D721Med (cell line): ENCODE results near the gene EXOSC1.
"Not testable (repeated sequence)": the region's sequence is repeated elsewhere in the genome, so short reads cannot be mapped to it uniquely, and the experiment has no call there.

Experiments
- DNase-seq: peaks from one replicate; pipeline ENCODE4 v3.0.0; 2011; ENCODE audit warnings: low spot score; ENCODE audit not compliant: insufficient read length
- FAIRE-seq: peaks from 2 replicates; lab custom pipeline; 2011; peaks lifted over from hg19 to GRCh38; lab: Jason Lieb, UNC
- CTCF ChIP-seq: IDR thresholded peaks from 2 replicates; pipeline ENCODE4 v1.5.1; 2012; ENCODE audit warnings: mild to moderate bottlenecking, control low read depth; ENCODE audit not compliant: insufficient read depth; ENCODE audit errors: missing control alignments

The EXOSC1 gene

GRCh38 chr10:97483506-97483905 lies 37.7 kb upstream of the EXOSC1 start:
- TF ChIP-seq CTCF, result no peak
- FAIRE-seq, result no peak

GRCh38 chr10:97482381-97482780 lies 36.6 kb upstream of the EXOSC1 start:
- TF ChIP-seq CTCF, result no peak
- DNase-seq, result no peak
- no peak for FAIRE-seq

More at GRCh38 chr10:97483506-97483905, 37.7 kb upstream of the EXOSC1 start:
- no peak for DNase-seq

GRCh38 chr10:97481071-97481470 lies 35.3 kb upstream of the EXOSC1 start:
- DNase-seq (no peak), FAIRE-seq (no peak)
- TF ChIP-seq CTCF, result no peak

- TF ChIP-seq CTCF, result no peak
- DNase-seq (no peak), FAIRE-seq (no peak)
Observed at GRCh38 chr10:97479939-97480338, 34.1 kb upstream of the EXOSC1 start.

- FAIRE-seq, DNase-seq: not testable (repeated sequence)
Observed at GRCh38 chr10:97479410-97479809, 33.6 kb upstream of the EXOSC1 start.

- DNase-seq (no peak), FAIRE-seq (no peak)
- no peak for TF ChIP-seq CTCF
Observed at GRCh38 chr10:97475936-97476594, 30.3 kb upstream of the EXOSC1 start.

GRCh38 chr10:97474918-97475317 lies 29.1 kb upstream of the EXOSC1 start:
- TF ChIP-seq CTCF, result no peak
- FAIRE-seq (no peak), DNase-seq (no peak)

- not testable (repeated sequence) for FAIRE-seq
Observed at GRCh38 chr10:97468781-97469180, 23.0 kb upstream of the EXOSC1 start.

More at GRCh38 chr10:97468781-97469180, 23.0 kb upstream of the EXOSC1 start:
- DNase-seq, result not testable (repeated sequence)
